ENCODE results near the gene IL16.

IL16 gene

DNA sequence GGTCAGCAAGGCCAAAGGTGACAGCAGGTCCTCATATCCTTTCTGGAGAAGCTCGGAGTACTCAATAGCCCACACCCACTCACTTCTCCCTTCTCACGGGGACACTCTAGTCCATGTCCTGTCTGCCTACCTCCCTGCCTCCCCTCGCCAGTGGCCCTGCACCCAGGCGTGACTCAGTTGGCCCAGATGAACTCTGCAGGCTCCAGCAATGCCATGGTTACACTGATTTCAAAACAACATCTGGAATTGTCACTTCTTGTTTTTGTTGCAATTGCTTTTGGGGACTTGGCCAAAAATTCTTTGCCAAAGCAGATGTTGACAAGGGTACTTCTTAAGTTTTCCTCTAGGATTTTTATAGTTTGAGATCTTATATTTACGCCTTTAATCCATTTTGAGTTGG is 13.0 kb downstream of the IL16 start:
- DNase-seq, result no peak

- no peak for DNase-seq
These were observed 14.7 kb downstream of the IL16 start for GRCh38 chr15:81211376-81211775.

DNA sequence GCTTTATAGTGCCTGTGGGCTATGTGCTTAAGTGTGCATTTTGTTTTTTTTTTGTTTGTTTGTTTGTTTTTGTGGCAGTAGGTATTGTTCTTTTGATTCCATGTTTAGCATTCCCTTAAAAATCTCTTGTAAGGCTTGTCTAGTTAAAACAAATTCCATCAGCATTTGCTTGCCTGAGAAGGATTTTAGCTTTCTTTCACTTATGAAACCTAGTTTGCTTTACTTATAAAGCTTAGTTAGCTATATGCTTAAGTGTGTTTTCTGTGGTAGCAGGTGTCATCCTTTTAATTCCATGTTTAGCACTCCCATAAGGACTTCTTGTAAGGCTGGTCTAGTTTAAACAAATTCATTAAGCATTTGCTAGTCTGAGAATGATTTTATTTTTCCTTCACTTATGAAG is 17.3 kb downstream of the IL16 start:
- no peak for DNase-seq

GRCh38 chr15:81215531-81215930 is 18.9 kb downstream of the IL16 start:
- DNase-seq, result no peak

- DNase-seq, result no peak
These were observed 19.3 kb downstream of the IL16 start for GRCh38 chr15:81215983-81216382.

DNA sequence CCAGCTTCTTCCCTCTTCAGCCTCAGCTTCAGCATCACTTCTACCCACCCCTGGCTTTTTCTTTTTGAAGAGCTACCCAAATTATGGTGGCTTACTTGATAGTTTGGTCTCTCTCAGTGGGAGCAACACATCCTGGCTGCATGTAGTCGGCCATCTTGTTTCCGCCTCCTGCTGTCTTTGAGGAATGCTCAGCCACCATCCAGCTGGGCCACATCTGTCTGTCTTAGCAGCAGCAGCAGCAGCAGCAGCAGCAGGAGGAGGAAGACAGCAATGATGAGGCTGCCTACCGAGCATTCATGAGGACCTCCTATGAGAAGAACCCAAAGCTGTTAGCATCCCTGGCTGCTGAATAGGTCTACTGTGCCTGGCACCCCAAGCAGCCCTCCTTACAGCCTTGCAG is 19.7 kb downstream of the IL16 start:
- DNase-seq, result no peak

GRCh38 chr15:81221449-81221848 is 24.8 kb downstream of the IL16 start:
- DNase-seq, result no peak

GRCh38 chr15:81222007-81222406 is 25.3 kb downstream of the IL16 start:
- no peak for DNase-seq

GRCh38 chr15:81223346-81223971 is 26.8 kb downstream of the IL16 start:
- no peak for DNase-seq

DNA sequence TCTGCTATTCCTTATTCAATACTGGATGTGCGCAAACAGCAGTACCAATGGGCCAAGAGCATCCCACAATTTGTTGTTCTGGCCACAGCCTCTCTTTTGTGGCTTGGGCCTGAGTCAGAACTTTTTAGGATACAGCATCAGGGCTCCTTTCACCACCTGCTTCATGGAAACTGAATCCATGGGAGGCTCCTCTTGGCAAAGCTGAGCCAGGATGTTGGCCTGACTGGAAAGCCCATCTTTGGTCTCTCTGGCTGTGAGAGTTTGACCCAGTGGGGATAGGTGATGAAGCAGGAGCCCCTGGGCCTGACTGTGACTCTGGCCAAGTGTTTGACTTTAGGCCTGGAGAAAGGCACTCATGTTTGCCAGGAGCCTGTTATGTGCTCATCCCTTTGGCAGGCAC is 27.6 kb downstream of the IL16 start:
- no peak for DNase-seq

- no peak for DNase-seq
These were observed 28.5 kb downstream of the IL16 start for GRCh38 chr15:81225161-81225671.

DNA sequence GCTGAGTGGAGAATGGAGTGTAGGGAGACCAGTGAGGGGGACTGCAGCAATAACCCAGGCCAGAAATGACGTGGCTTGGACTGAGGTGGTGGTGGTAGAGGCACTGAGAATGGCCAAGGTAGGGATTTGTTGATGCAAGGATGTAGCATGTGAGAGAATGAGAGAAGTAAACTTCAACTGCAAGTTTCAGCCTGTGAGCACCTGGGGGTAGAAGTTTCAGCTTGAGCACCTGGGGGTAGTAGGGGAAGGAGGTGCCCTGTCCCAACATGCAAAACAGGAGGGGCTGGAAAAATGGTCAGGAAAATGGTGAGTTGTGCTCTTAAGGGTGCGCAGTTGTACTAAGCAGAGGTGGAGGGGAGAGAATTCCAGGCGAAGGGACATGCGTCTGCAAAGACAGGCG is 31.0 kb downstream of the IL16 start:
- DNase-seq, result no peak

- DNase-seq, result no peak
These were observed 32.9 kb downstream of the IL16 start for GRCh38 chr15:81229586-81229985.

- DNase-seq, result no peak
These were observed 38.8 kb downstream of the IL16 start for GRCh38 chr15:81235276-81236123.

- no peak for DNase-seq
These were observed 42.5 kb downstream of the IL16 start for GRCh38 chr15:81239190-81239589.

GRCh38 chr15:81242778-81243177 is 46.1 kb downstream of the IL16 start:
- no peak for DNase-seq

DNA sequence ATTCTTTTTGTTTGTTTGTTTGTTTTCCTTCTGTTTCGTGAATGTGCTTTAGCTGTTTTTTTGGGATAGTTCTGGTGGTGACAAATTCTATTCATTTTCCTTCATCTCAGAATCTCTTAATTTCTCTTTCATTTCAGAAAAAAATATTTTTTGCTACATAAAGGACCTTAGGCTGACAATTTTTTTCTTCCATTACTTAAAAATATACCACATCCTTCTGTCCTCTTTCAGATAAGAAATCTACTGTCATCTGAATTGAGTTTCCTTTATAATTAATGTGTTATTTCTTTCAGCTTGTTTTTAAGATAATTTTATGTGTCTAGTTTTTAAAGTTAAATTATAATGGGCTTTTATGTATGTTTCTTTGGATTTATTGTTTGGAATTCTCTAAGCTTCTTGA is 47.6 kb downstream of the IL16 start:
- no peak for DNase-seq

DNA sequence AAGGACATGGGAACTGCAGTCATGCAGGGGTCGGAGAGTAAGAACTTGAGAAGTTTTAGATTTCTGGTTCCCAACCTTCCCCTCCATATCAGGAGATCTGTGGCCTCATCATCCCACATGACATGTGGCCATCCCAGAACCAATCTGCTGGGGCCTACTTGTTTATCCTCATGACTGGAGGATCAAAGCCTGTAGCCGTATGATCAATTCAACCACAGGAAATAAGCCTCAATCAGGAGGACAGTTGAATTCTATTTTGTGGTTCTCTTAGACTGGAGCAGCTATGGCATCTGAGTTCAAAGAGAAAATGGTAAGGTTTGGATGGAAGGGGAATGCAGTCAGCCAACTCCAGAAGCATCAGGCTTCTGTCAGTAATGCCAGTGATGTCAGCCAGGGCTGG is 57.2 kb downstream of the IL16 start:
- DNase-seq, result no peak

DNA sequence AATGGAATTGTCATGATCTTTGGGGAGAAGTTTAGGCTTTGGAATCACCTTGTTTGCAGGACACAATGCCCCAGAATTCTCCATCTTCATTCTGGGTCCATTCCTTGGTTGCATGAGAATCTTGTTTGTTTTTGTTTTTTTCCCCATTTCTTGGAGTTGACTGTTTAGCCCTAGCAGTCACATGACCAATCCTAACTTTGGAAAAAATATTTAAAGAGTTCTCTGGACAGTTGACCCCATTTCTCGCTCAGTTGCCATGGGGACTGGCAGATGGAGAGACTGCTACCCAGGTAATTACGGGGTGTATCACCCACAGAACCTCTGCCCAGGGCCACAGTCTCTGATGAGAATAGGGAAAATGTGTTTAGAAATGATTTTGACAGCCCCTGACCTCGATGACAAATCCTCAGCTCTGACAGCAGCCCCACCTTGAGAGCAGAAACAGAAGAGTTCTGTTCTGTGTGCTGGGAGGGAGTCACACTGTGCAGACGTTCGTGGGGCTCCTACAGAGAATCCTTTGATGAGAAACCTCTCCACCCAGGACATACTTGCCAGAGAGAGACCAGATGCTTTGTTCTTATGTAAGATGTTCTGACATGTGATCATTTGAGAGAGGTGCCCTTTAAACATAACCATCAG is 57.7 kb downstream of the IL16 start:
- DNase-seq, result no peak

DNA sequence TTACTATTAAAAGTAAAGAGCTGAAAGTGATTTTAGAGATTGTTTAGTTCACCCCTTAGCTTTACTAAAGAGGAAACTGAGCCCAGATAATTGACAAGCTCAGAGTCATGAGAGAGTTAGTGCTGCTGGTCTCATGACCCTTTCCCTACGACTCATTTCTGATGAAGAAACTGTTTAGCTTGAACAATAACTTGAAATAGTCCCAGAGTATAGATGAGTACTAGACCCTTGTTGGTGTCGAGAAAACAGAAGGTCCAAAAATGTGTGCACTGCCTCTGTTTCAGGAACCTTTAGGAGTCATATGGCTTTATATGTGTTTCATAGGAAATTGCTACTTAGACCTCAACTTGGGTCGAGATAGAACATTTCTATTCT is 58.2 kb downstream of the IL16 start:
- DNase-seq, result no peak

DNA sequence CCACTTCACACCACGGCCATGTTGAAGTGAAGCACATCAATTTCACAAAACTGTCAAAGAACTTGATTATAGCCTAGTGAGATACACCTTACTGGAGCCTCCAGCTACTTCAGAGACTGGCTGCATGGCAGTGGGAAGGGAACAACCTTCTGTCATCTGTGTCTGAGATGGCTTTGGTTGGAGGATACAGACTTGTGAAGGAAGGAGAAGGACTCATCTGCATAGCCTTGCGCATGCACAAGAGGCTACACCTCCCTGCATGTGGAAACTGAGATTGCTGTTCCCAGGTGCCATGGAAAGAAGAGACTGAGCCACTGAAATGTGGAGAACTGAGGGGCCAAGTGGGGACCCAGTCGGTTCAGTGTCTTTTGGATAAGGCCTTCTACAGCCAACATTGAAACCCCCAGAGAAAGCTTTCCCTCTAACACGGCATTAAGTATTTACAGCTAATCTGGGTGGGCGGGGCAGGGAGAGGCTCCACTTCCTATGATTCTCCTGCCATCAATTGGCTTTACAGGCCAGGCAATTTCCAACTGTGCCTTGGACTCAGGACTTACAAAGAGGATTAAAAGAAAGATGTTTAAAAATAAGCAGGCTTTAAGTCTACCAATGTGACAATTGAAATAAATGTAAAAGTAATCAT is 58.8 kb downstream of the IL16 start:
- no peak for DNase-seq

DNA sequence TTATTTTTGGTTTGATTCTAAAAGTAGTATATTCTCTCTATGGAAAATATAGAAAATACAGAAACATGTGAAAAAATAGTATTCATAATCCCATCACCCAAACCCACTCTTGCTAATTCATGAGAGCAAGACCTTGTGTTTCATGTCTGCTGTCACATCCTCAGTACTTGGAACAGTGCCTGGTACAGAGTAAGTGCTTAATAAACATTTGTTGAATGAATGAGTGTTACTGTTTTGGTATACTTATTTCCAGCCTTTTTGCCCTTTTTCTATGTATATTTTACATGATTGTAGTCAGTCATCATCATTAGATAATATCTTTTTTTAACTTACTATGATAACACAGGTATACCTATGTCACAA is 59.3 kb downstream of the IL16 start:
- DNase-seq, result no peak

DNA sequence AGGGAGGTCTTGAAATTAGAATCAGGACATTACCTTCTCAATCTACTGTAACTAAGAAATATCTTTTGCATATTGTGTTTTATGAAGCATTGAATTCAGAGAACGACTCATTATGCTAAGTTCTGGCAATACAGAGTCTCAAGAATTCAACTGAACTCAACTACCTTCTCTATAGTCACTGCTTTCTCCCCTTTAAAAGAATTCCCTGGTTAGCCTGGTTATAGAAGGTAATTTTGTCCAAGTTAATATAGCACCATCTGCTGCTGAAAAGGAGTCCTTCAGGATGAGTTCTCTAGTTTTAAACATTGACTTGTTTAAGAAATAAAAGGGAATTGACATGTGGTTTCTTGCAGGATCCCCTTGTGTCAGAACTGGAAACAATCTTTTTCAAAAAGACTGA is 60.2 kb downstream of the IL16 start:
- DNase-seq, result no peak

DNA sequence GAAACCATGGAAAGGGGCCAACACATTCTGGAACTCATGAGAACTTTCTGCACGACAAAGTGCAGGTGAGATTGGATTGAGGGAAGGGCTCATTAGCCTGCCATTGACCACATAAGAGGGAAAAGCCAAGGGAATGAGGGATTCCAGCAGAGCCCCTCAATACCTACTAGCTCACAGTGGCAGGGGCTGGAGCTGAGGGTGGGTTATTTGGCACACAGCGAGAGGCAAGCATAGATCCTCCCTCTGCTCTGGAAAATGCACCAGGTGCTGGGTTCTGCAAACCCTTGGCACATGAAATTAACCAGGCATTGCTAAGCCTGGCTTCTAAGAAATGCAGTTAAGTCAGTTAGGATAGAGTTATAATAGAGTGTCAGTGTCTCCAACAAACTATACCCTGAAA is 60.8 kb downstream of the IL16 start:
- no peak for DNase-seq

Measured in NCI-H2029 (cell line).